ENCODE measurements around the gene LRRC17. TPM values are rescaled to one million over a fixed set of nuclear protein-coding genes. Genes with fewer than 3 reads are reported as not detected.

Gene LRRC17
- total RNA-seq: 1 to 10 TPM; 1.5 to 7.6 (median 3.1) TPM

- Histone ChIP-seq H3K4me3 (peak within 1 kb of the TSS; percentile 4 to 36), H3K4me1 (peaks cover 0 to 55% (median 0%) of the 10 kb centered on the region in 3 donors), H3K27ac (peak within 1 kb of the TSS in 2 of 4 donors; percentile 64 to 72), H3K36me3 (no peaks in the 10 kb centered on the region), H3K27me3 (no peaks in the 10 kb centered on the region), H3K9me3 (no peaks in the 10 kb centered on the region)
- peak; percentile 15 for ATAC-seq
- WGBS, 2 donors (ENCODE audit: low coverage in 1 of 2): 0 to 10% methylated on average over 2 to 3 of the region's 6 CpGs
- TF ChIP-seq POLR2AphosphoS5 (IDR thresholded peaks at IDR 0.05): no peak
- no peak for TF ChIP-seq POLR2A (IDR thresholded peaks at IDR 0.05)
- no peak for TF ChIP-seq EP300 (IDR thresholded peaks at IDR 0.05)
- TF ChIP-seq CTCF (IDR thresholded peaks at IDR 0.05): no peak
These were observed at the start of gene LRRC17 for GRCh38 chr7:102912742-102913141. LRRC17 (plus strand) TSS chr7:102913000; CDS start chr7:102933914, 20,914 bp downstream.

GRCh38 chr7:102864958-102865357, 47.8 kb upstream of the LRRC17 start:
- H3K4me3 ChIP-seq: no peak overlapping the region
- 44 to 64% methylated on average over 2 of the region's 2 CpGs for WGBS, 2 donors (ENCODE audit: low coverage in 1 of 2)
- H3K9me3 ChIP-seq: no peaks in the 10 kb centered on the region
- H3K36me3 ChIP-seq: no peaks in the 10 kb centered on the region
- H3K4me1 ChIP-seq: peaks cover 0 to 6% (median 0%) of the 10 kb centered on the region in 3 donors
- H3K27me3 ChIP-seq: no peaks in the 10 kb centered on the region
- ATAC-seq: no peak
- TF ChIP-seq POLR2A (IDR thresholded peaks at IDR 0.05) (no peak), CTCF (IDR thresholded peaks at IDR 0.05) (no peak), EP300 (IDR thresholded peaks at IDR 0.05) (no peak), POLR2AphosphoS5 (IDR thresholded peaks at IDR 0.05) (no peak)
- H3K27ac ChIP-seq: no peak overlapping the region

- 77 to 83% methylated on average over 2 to 3 of the region's 3 CpGs for WGBS, 2 donors (ENCODE audit: low coverage in 1 of 2)
- no peak for TF ChIP-seq POLR2AphosphoS5 (IDR thresholded peaks at IDR 0.05)
- no peak for TF ChIP-seq CTCF (IDR thresholded peaks at IDR 0.05)
- TF ChIP-seq POLR2A (IDR thresholded peaks at IDR 0.05): no peak
- TF ChIP-seq EP300 (IDR thresholded peaks at IDR 0.05): no peak
- Histone ChIP-seq H3K27me3 (no peaks in the 10 kb centered on the region), H3K27ac (no peak overlapping the region), H3K36me3 (no peaks in the 10 kb centered on the region), H3K9me3 (no peaks in the 10 kb centered on the region), H3K4me3 (no peak overlapping the region), H3K4me1 (no peaks in the 10 kb centered on the region)
- no peak for ATAC-seq
These were observed 46.1 kb upstream of the LRRC17 start for GRCh38 chr7:102866535-102867215.

GRCh38 chr7:102869195-102869594, 43.6 kb upstream of the LRRC17 start:
- Histone ChIP-seq H3K9me3 (no peaks in the 10 kb centered on the region), H3K4me1 (no peaks in the 10 kb centered on the region), H3K27ac (no peak overlapping the region), H3K27me3 (no peaks in the 10 kb centered on the region), H3K4me3 (no peak overlapping the region), H3K36me3 (no peaks in the 10 kb centered on the region)
- no peak for ATAC-seq
- no peak for TF ChIP-seq POLR2AphosphoS5 (IDR thresholded peaks at IDR 0.05)
- TF ChIP-seq CTCF (IDR thresholded peaks at IDR 0.05): no peak
- TF ChIP-seq EP300 (IDR thresholded peaks at IDR 0.05): no peak
- no peak for TF ChIP-seq POLR2A (IDR thresholded peaks at IDR 0.05)
- WGBS, 2 donors (ENCODE audit: low coverage in 1 of 2): 82 to 100% methylated on average over 5 of the region's 5 CpGs

- Histone ChIP-seq H3K36me3 (no peaks in the 10 kb centered on the region), H3K4me1 (peaks cover 0 to 7% (median 0%) of the 10 kb centered on the region in 3 donors), H3K4me3 (no peak overlapping the region), H3K9me3 (no peaks in the 10 kb centered on the region), H3K27me3 (no peaks in the 10 kb centered on the region), H3K27ac (no peak overlapping the region)
- TF ChIP-seq POLR2AphosphoS5 (IDR thresholded peaks at IDR 0.05) (no peak), CTCF (IDR thresholded peaks at IDR 0.05) (no peak), EP300 (IDR thresholded peaks at IDR 0.05) (no peak)
- no peak for ATAC-seq
- WGBS, 2 donors (ENCODE audit: low coverage in 1 of 2): 72 to 100% methylated on average over 1 to 2 of the region's 2 CpGs
These were observed 40.3 kb upstream of the LRRC17 start for GRCh38 chr7:102872460-102872859.
